Hindlimb muscle (tissue), 1 donor: ENCODE results near the gene CDHR1. TPM values are rescaled to one million over a fixed set of nuclear protein-coding genes. Genes with fewer than 3 reads are reported as not detected.

Experiments used
- DNase-seq: peaks from one replicate; pipeline ENCODE4 v3.0.0-alpha.2; 2013
- polyA plus RNA-seq: library from polyadenylated mRNA; unstranded; fragments of 120-200 nt; gene quantifications from one replicate; pipeline ENCODE4 v1.2.1, GENCODE V29; 2013; ENCODE audit not compliant: insufficient read length

Gene CDHR1
- polyA plus RNA-seq, 1 donor, result 1.0 TPM

GRCh38 chr10:84233940-84234339 is 39.6 kb downstream of the CDHR1 start:
- DNase-seq, result no peak

- DNase-seq, result no peak
Measured at GRCh38 chr10:84234479-84234878, 40.1 kb downstream of the CDHR1 start.

DNA sequence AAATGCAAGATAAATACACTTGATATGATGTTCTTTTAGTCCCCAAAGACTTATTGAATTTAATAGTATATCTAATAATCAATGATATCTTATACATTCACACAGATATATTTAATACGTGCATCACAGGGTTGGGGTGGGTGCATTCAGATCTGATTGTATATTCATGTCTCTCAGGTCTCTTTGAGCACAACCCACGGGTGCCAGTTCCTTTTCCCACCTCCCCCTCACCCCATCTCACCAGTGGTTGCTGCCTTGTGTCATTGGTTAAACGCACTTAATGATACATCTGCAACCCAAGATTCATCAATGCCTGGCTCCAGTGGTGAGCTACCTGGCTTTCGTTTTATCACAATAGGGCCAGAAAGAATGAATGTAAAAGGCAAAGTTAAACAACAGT is 40.8 kb downstream of the CDHR1 start:
- DNase-seq, result no peak

DNA sequence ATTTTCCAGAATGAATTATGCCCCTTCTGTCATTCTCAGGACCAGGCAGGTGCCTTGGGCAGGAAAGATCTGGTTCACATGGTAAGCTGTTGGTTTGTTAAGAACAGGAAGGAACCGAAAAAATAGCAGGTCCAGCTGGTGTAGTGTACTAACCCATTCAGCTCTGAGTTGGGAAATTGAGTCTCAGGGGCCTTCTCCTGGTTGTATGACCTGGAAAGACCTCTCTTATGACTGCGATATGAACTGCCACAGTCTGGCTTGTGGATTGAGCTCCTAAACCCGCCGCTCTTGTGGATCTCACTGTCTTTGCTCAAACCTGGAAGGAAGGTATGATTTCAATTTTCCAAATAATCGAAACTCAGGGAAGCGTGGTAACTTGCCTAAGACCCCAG is 42.5 kb downstream of the CDHR1 start:
- DNase-seq, result no peak

DNA sequence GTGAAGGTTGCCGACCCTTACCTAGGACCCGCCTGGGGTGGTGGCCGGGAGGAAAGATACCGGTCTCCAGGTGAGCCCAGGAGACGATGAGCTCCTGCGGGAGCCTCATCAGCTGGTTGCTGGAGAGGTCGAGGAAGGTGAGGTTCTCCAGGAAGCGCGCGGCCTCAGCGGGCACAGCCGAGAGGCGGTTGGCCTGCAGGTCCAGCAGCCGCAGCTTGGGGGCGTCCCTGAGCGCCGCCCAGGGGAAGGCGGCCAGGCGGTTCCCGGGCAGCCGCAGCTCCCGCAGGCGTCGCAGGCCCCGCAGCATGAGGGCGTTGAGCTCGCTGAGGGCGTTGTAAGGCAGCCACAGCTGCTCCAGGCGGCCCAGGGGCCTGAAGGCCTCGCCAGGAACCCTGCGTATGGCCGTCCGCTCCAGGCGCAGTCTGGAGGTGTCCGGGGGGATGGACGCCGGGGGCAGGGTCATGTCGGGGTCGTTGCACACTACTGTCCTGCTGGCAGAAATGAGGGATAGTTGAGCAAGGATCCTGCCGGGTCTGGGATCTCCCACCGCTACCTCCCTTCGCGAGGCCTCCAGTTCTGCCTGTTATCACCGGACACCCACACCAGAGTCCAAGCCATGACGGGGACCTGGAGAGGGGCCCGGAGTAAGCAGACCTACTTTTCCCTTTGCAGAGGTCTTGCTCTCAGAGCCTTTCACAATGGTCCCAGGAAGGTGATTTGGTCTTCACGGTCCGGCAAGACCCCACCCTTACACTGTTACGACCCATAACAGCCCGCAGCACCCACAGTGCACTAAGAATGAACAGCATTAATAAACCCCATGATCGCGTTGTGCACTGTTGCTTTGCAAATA is 43.1 kb downstream of the CDHR1 start:
- no peak for DNase-seq

DNA sequence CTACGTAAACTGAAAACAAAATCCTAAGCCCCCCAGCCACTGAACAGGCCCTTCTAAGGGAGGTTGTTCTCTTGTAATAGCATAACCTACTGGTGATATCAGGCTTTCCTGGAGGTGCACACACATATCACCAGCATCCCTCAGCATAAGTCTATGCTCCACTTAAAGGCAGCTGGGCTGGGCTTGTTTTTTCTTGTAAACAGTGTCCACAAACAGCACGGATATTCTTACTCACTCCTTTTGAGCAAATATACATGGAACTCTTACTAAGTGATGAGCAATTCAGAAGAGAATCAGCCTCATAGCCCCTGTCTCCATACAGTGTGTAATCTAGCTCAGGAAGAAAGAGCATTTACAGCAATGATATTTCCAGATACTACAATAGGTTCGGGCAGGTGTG is 44.6 kb downstream of the CDHR1 start:
- DNase-seq, result no peak

- no peak for DNase-seq
Measured at GRCh38 chr10:84241185-84241790, 47.0 kb downstream of the CDHR1 start, which contains the start of gene LRIT1. Gene LRIT1 (minus strand): TSS chr10:84241546. CDS start chr10:84241439, 107 bp downstream.

DNA sequence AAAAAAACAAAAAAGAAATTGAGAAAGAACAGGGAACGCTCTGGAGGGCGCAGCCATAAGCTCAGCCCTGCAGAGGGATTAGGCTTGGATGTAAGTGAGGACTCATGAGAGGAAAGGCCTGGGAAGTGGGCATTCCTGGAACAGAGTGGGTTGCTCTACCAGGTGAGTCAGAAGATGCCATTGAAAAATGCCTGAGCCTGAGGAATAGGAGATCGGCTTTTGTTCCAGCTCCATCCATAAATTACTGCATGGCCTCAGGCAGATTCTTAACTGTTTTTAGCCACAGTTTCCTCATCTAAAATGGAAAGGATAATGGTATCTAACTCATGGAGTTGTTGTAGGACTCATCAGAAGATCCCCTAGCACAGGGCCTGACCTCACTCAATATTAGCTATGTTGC is 49.4 kb downstream of the CDHR1 start:
- DNase-seq, result no peak

DNA sequence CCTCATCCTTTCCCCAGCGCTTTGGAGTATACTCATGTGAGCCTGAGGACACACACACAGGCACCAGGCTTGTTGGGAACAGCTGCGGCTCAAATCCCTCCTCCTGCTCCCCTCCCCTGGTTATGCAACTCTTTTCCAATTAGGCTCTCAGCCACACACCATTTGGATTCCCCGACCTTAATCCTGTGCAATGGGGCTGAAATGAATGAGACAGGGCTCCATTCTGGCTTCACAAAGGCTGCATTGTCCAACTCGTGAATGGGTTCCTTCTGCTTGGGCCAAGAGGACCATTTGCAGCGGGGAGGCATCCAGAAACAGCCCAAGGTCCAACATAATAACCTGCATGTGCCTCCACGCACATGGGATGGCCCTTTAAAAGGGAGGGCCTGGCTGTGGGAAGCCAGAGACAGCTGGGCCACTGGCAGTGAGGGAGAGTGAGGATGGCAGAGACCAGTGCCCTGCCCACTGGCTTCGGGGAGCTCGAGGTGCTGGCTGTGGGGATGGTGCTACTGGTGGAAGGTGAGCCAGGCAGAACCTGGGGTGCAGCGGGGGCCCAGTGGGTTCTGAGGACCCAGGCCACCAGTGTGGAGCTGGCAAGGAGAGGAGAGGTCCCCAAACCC is 50.4 kb downstream of the CDHR1 start, which contains the start of gene RGR:
TSS of gene RGR (plus strand) at position 403 of the 620 bp plus-strand sequence. CDS start at position 441, 38 bp downstream.
- peak; percentile 59 for DNase-seq

GRCh38 chr10:84247496-84247895 is 53.2 kb downstream of the CDHR1 start:
- DNase-seq, result no peak

DNA sequence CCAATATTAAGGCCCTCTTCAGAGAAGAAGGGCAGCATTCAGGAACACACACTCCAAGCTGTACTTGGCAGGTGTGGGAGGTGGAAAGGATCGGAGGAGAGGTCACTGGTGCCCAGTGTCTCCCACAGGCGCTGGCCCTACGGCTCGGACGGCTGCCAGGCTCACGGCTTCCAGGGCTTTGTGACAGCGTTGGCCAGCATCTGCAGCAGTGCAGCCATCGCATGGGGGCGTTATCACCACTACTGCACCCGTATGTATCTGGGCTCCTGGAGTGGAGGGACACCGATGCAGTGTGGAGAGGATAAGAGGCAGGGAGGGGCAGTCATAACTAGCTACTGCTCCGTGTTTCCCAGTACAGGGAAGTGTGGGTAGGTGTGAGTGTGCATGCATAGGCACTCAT is 54.5 kb downstream of the CDHR1 start:
- DNase-seq, result no peak

DNA sequence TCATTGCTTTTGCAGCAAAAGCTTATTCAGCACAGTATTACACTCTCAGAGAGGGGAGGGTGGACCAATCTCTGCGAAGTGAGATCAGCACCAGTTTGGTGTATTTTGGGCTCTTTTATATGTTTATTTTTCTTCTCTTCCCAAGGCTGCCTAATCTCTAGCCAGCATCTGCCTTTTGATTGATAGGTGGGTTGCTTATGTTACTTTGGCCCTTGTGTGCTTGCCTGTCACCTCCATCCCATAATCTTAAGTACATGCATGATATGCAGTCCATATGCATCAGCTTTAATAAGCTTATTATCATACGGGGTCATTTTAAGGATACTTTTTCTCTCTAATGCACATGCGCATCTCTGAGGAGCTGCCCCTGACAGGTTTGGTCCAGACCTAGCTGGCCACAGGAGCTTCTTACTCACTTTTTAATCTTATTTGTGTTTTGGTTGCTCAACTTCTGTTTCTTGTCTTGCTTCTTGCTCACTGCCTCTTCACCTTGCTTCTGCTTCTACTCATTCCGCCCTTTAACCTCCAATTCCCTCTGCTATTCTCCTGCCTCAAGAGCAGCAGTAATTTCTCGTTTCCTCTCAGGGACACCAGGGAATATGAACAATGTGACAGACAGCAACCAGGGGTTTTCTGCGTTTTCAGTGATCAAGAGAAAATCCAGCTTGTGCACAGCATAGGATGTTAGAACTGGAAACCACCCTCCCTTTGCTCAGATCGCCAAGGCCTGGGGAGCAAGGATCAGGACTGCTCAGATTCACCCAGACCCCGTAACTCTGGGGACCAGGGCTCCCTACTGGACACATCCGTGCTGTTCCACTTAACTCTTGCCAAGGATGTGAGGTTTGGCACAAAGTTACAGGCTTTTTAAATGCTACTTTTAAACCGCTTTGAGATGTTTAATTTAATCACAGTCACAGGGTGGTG is 60.5 kb downstream of the CDHR1 start:
- no peak for DNase-seq

GRCh38 chr10:84256510-84257342 is 62.4 kb downstream of the CDHR1 start:
- DNase-seq, result peak; percentile 26

DNA sequence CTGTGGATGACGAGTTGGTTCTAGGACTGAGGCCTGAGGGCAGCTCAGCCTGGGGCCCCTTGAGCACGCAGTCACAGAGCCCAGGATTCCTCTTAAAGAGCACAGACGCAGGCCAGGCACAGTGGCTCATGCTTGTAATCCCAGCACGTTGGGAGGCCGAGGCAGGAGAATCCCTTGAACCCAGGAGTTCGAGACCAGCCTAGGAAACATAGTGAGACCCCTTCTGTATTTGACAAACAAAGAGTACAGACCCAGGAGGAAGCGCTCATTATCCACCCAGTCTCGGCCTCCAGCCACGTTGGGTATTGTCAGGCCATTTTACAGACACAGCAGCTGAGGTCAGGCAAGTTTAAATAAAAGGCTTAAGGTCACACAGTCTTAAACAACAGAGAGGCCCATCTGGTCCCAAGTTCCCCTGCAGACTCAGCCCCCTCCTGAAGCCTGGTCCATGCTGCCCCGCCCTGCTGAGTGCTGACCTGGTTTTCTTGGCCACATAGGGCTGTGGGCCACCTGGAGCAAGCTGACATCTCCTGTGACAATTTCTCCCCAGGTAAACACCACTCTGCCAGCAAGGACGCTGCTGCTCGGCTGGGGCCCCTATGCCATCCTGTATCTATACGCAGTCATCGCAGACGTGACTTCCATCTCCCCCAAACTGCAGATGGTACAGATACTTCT is 63.1 kb downstream of the CDHR1 start:
- no peak for DNase-seq

DNA sequence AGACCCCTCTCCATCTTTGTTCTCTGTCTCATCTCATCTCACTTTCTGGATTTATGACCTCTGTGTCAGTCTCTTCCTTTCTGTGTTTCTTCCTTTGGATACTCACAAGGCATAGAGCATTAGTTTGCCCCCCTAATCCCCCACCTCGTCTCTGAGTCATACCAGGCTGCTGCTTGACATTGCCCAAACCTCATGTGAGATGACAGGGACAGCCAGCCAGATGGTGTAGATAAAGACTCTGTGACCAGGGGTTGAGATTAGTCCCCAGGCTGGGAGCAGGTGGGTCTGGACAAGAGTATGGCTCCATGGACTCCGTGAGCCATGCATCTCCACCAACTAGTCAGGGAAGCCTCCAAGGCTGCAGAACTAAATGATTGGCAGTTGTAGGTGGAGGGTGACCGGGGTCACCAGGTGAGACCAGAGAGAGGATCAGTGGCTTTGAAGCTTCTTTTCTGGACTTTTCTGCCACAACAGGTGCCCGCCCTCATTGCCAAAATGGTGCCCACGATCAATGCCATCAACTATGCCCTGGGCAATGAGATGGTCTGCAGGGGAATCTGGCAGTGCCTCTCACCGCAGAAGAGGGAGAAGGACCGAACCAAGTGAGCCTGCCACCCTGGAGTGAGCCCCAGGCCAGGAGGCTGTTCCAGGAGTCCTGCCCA is 63.8 kb downstream of the CDHR1 start:
- DNase-seq, result no peak

DNA sequence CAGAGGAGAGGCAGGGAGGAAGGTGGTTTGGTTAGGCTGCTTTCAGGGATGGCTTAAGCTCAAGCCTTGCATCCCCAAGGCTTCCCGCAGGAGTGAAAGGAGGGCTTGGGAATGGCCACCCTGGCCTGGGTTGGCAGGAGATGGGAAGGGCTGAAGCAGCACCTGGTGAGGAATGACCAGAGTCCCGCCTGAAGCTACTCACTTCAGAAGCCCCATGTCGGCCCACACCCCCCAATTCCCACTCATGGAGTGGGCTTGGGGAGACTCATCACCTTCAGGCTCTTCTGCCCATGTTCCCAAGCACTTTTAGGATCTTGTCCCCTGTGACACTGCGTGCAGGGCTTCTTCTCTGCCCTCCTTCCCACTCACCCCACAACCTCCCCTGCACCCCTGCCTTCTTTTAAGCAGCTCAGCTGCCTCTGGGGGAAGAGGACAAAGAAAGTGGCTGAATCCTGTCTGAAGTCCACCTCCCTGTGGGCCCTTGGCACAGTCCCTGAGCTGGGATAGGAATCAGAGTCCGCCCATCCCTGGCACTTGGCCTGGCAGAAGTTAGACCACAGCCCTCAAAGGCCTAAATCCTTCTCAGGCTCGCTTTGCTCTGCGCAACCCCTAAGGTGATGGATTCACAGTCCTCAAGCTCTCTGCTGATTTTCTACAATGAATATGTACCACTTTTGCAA is 67.0 kb downstream of the CDHR1 start:
- no peak for DNase-seq

GRCh38 chr10:84262190-84262956 is 68.0 kb downstream of the CDHR1 start:
- no peak for DNase-seq

DNA sequence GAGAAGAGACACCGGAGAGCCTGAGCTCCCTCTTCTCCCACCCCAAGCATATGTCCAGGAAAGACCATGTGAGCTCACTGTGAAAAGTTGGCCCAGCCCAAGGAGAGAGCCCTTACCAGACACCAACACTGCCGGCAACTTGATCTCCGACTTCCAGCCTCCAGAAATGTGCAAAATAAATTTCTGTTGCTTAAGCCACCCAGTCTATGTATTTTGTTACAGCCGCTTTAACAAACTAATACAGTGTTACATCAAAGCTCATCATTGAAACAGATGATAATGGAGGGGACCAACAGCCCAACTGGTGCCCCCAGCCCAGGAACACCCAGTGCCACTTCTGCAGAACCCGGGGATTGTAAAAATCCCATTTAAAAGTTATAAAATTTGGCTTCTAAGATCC is 69.4 kb downstream of the CDHR1 start:
- DNase-seq, result no peak

- DNase-seq, result peak; percentile 52
Measured at GRCh38 chr10:84264611-84265141, 70.3 kb downstream of the CDHR1 start.
